C4-2B (cell line): Measurements from ENCODE around the gene TESK1.
"Not testable (repeated sequence)": the region's sequence is repeated elsewhere in the genome, so short reads cannot be mapped to it uniquely, and the experiment has no call there.

Experiments
- ZFX ChIP-seq: fragments of 450-650 bp; IDR thresholded peaks from 2 replicates; pipeline ENCODE4 v1.6.1; 2017
- TF ChIP-seq, protein P1 (sequence below): fragments of 450-650 bp; conservative IDR thresholded peaks from 2 replicates; pipeline ENCODE4 v1.5.1; 2017; ENCODE audit warnings: mild to moderate bottlenecking

DNA sequence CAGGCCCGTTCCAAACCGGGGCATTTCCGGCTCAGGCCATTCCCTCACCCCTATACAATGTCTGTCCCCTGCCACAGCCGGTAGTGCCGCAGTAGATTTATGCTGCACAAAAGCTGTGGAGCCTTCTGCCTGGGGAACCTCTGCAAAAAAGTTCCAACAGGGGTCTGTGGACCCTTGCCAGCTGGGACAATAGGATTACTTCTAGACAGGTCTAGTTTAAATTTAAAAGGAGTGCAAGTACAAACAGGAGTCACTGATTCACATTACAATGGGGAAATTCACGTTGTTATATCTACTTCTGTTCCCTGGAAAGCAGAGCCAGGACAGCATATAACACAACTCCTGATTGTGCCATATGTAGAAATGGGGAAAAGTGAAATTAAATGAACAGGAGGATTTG lies 21.5 kb upstream of the TESK1 start:
- TF ChIP-seq, protein P1, sequence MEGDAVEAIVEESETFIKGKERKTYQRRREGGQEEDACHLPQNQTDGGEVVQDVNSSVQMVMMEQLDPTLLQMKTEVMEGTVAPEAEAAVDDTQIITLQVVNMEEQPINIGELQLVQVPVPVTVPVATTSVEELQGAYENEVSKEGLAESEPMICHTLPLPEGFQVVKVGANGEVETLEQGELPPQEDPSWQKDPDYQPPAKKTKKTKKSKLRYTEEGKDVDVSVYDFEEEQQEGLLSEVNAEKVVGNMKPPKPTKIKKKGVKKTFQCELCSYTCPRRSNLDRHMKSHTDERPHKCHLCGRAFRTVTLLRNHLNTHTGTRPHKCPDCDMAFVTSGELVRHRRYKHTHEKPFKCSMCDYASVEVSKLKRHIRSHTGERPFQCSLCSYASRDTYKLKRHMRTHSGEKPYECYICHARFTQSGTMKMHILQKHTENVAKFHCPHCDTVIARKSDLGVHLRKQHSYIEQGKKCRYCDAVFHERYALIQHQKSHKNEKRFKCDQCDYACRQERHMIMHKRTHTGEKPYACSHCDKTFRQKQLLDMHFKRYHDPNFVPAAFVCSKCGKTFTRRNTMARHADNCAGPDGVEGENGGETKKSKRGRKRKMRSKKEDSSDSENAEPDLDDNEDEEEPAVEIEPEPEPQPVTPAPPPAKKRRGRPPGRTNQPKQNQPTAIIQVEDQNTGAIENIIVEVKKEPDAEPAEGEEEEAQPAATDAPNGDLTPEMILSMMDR, result not testable (repeated sequence)
- not testable (repeated sequence) for TF ChIP-seq ZFX
